Stimulated activated CD8-positive, alpha-beta memory T cell treated with anti-CD3 and anti-CD28 coated beads, Interleukin-7, amount 100 ng/mL, for 24 hours (primary cell): ENCODE data around the gene CHKB.

Source experiments
- DNase-seq: peaks from one replicate; pipeline ENCODE4 v3.0.0-alpha.2; 2020; ENCODE audit warnings: low read depth

Gene CHKB

GRCh38 chr22:50599816-50600455 lies 17.3 kb upstream of the CHKB start:
- peak; percentile 41 for DNase-seq

- no peak for DNase-seq
Measured at GRCh38 chr22:50597097-50597496, 14.4 kb upstream of the CHKB start.

GRCh38 chr22:50595189-50595588 lies 12.5 kb upstream of the CHKB start:
- no peak for DNase-seq

- DNase-seq: no peak
Measured at GRCh38 chr22:50587407-50587806, 4.8 kb upstream of the CHKB start.

- no peak for DNase-seq
Measured at GRCh38 chr22:50586416-50586815, 3.8 kb upstream of the CHKB start.

- no peak for DNase-seq
Measured at GRCh38 chr22:50585781-50586180, 3.1 kb upstream of the CHKB start.

GRCh38 chr22:50585238-50585637 lies 2.6 kb upstream of the CHKB start:
- no peak for DNase-seq

- no peak for DNase-seq
Measured at GRCh38 chr22:50584106-50585096, 1.8 kb upstream of the CHKB start.

GRCh38 chr22:50583294-50583861 lies 729 bp upstream of the CHKB start:
- no peak for DNase-seq

- no peak for DNase-seq
Measured at GRCh38 chr22:50581950-50582492, 628 bp downstream of the CHKB start.

- no peak for DNase-seq
Measured at GRCh38 chr22:50581031-50581949, 1.4 kb downstream of the CHKB start.

- DNase-seq: no peak
Measured at GRCh38 chr22:50579752-50580151, 2.9 kb downstream of the CHKB start.

- no peak for DNase-seq
Measured at GRCh38 chr22:50578776-50579310, 3.8 kb downstream of the CHKB start.

GRCh38 chr22:50577987-50578775 lies 4.5 kb downstream of the CHKB start, which contains the start of gene CPT1B:
Gene CPT1B (minus strand): TSS chr22:50578427. CDS start chr22:50577915, 512 bp downstream.
- DNase-seq: no peak

GRCh38 chr22:50577697-50577986 lies 5.0 kb downstream of the CHKB start:
- DNase-seq: no peak

GRCh38 chr22:50576806-50577696 lies 5.6 kb downstream of the CHKB start:
- DNase-seq: no peak

GRCh38 chr22:50576070-50576469 lies 6.6 kb downstream of the CHKB start:
- no peak for DNase-seq

- DNase-seq: no peak
Measured at GRCh38 chr22:50575426-50575941, 7.2 kb downstream of the CHKB start.

- DNase-seq: no peak
Measured at GRCh38 chr22:50574383-50574755, 8.3 kb downstream of the CHKB start.
